Right forelimb (tissue), 1 donor: ENCODE measurements around the gene AKR1B15.
"Not testable (repeated sequence)": the region's sequence is repeated elsewhere in the genome, so short reads cannot be mapped to it uniquely, and the experiment has no call there.

ENCODE experiments used
- DNase-seq: peaks from one replicate; pipeline ENCODE4 v3.0.0-alpha.2; 2018

The AKR1B15 gene

GRCh38 chr7:134533288-134533771 lies 15.6 kb upstream of the AKR1B15 start:
- DNase-seq: no peak

- no peak for DNase-seq
These were observed 14.3 kb upstream of the AKR1B15 start for GRCh38 chr7:134534633-134535032.

- DNase-seq: no peak
These were observed 13.5 kb upstream of the AKR1B15 start for GRCh38 chr7:134535272-134535918.

GRCh38 chr7:134535919-134536299 lies 13.0 kb upstream of the AKR1B15 start:
- no peak for DNase-seq

- not testable (repeated sequence) for DNase-seq
These were observed 12.4 kb upstream of the AKR1B15 start for GRCh38 chr7:134536558-134536957.

DNA sequence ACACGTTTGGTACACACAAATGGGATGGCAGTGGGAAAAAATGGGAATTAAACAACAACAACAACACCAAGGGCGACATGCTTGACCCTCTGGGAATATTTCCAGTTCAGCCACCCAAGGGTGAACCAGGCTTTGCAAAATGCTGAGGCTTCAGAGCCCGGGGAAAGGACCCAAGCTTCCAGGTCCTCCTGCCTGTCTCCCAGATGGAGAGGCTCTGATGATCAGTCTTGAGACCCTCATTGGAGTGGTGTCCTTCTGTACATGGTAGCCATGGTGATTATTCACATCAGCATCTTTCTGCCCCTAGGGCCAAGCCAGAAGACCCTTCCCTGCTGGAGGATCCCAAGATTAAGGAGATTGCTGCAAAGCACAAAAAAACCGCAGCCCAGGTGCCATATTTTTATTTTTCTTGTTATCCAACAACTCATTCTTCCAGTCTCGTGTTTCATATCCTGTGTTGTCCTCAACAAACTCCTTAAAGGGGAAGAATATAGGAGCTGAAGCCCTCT lies 11.6 kb upstream of the AKR1B15 start:
- DNase-seq: not testable (repeated sequence)

DNA sequence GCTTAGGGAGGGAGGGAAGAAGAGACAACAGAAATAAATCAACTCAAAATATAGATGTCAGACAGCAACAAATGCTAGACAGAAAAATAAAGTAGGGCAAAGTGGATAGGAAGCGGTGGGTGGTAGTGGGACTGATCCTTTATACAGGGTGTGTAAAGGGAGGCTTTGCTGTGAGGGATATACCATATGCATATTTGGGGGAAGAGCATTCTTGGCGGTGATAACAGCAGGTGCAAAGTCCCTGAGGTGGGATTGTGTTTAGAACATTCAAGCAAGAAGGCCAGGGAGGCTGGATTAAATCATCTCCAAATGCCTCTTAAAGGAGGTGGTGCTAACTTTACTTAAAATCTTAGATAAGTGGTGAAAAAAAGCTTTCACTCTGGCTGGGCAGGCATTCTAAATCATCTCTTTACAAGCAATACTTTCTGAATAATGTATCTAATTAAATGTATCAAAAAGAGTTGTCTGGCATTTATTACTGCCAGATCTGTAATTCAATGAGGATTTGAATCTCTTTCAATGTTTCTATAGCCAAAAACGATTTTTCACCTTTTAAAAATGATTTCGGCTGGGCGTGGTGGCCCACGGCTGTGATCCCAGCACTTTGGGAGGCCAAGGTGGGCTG lies 9.4 kb upstream of the AKR1B15 start:
- no peak for DNase-seq

- not testable (repeated sequence) for DNase-seq
These were observed 7.3 kb upstream of the AKR1B15 start for GRCh38 chr7:134541501-134542194.

- DNase-seq: no peak
These were observed 6.6 kb upstream of the AKR1B15 start for GRCh38 chr7:134542195-134542771.

DNA sequence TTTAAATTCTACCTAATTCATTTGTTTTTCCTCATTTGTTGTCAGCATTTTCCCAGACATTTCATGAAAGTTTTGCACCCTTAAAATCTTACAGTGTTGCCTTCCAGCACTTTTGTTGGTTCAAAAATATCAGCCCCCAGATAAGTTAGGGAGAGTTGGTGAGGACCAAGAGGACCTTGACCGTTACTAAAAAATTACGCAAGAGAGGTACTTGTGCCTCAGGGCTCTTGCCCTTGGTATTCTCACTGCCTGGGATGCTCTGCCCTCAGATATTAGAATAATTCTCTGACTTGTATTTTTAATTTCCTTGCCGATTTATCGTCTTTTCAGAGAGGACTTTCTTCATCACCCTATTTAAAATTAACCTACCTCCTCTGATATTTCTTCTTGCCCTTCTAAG lies 3.5 kb upstream of the AKR1B15 start:
- no peak for DNase-seq

- no peak for DNase-seq
These were observed 3.0 kb upstream of the AKR1B15 start for GRCh38 chr7:134545918-134546317.

- DNase-seq: no peak
These were observed 2.0 kb upstream of the AKR1B15 start for GRCh38 chr7:134546955-134547354.

GRCh38 chr7:134547397-134548054 lies 1.4 kb upstream of the AKR1B15 start:
- DNase-seq: peak; percentile 82

DNA sequence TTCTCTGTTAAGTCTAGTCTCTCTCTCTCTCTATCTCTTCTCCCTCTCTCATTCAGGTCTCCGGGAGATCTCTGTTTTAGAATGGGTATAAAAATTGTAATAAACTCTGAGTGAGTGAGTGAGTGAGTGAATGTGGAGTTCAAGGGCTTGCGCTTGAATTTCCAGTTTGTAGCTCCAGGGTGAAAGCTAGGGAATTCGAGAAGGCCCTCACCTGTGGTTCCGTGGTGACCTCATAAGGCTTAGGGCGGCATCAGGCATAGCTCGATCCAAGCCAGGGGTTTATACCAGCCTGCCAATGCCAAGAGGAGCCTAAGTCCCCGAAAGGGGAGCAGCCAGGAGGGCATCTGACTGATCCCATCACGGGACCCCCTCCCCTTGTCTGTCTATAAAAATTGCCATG lies 456 bp downstream of the AKR1B15 start:
- DNase-seq: no peak

GRCh38 chr7:134552105-134552504 lies 3.2 kb downstream of the AKR1B15 start:
- no peak for DNase-seq

DNA sequence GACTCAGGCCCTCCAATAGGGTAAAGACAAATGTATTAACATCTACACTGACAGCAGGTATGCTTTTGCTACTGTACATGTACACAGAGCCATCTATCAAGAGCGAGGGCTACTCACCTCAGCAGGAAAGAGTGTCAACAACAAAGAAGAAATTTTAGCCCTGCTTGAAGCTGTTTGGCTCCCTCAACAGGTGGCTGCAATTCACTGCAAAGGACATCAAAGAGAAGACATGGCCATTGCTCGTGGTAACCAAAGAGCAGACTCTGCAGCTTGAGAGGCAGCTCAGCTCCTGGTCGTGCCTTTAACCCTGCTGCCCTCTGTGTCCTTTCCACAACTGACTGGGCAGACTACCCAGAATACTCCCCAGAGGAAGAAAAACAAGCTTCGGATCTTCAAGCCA lies 5.1 kb downstream of the AKR1B15 start:
- DNase-seq: no peak

- no peak for DNase-seq
These were observed 5.6 kb downstream of the AKR1B15 start for GRCh38 chr7:134554417-134554966.

GRCh38 chr7:134557391-134557790 lies 8.5 kb downstream of the AKR1B15 start:
- no peak for DNase-seq

DNA sequence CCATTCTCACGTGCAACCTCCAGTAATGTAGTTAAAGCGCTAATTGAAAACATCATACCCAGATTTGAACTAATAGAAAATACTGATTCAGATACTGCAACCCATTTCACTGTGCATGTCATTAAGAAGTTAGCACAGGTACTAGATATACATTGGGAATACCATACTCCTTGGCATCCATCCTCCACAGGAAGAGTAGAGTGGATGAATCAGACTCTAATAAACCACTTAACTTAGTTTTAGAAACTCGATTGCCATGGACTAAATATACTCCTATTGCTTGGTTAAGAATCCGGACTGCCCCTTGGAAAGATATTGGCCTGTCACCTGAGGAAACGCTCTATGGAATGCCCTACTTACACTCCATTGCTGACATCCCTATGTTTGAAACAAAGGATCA lies 9.5 kb downstream of the AKR1B15 start:
- no peak for DNase-seq

DNA sequence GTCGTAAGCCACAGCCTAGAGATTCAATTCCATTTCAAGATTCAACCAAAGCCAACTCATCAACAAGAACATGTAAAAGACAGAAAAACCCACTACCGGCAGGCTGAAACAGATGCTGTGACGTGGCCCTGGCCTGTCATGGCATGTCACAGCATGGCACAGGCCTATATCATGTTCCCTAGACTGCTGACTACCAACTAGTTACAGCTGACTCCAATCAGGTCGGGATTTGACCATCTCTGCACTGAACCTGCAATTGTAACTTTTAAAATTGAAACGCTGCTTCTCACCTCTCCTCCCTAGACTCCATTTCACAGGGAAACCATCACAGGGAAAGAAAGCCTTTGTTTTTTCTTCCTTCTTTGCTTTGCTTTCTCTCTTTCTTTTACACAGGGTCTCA lies 12.7 kb downstream of the AKR1B15 start:
- not testable (repeated sequence) for DNase-seq

DNA sequence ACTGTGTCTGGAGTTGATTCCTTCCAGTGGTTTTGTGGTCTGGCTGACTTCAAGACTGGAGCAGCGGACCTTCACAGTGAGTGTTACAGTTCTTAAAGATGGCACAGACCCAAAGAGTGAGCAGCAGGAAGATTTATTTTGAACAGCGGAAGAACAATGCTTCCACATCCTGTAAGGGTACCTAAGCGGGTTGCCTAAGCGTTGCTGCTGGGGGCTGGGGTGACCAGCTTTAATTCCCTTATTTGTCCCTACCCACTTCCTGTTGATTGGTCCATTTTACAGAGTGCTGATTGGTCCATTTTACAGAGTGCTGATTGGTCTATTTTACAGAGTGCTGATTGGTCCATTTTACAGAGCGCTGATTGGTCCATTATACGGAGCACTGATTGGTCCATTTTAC lies 13.2 kb downstream of the AKR1B15 start:
- no peak for DNase-seq

DNA sequence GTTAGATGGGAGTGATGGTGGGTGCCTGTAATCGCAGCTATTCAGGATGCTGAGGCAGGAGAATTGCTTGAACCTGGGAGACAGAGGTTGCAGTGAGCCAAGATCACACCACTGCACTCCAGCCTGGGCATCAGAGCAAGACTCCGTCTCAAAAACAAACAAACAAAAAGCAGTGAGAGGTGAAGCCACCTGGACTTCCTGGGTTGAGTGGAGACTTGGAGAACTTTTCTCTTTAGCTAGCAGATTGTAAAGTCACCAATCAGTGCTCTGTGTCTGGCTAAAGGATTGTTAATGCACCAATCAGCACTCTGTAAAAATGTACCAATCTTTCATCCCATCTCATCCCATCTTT lies 14.5 kb downstream of the AKR1B15 start:
- DNase-seq: not testable (repeated sequence)

- DNase-seq: peak; percentile 47
These were observed 16.8 kb downstream of the AKR1B15 start for GRCh38 chr7:134565643-134566136.
